GM18951 (cell line): ENCODE measurements around the gene TAX1BP3.

Experiments used
- POLR2A ChIP-seq: IDR thresholded peaks from 4 replicates; pipeline ENCODE4 v1.6.1; 2011; ENCODE audit warnings: mild to moderate bottlenecking; ENCODE audit not compliant: insufficient read length, insufficient read depth; ENCODE audit errors: extremely low read depth
- in situ Hi-C: fragments of 300-500 bp; cut with MboI; formaldehyde crosslinking; loops from one replicate; pipeline ENCODE4 v1.12.0; 2022; ENCODE audit warnings: low sequenced_read_pairs, mixed read lengths, inconsistent platforms; ENCODE audit not compliant: unreplicated experiment

The TAX1BP3 gene

GRCh38 chr17:3621146-3621720 lies 47.1 kb downstream of the TAX1BP3 start:
- in situ Hi-C loops, result no loop called here
- TF ChIP-seq POLR2A, result no peak

GRCh38 chr17:3615160-3615870 lies 53.1 kb downstream of the TAX1BP3 start:
- no peak for TF ChIP-seq POLR2A
- in situ Hi-C loops, result no loop called here

GRCh38 chr17:3613124-3613523 lies 55.3 kb downstream of the TAX1BP3 start:
- in situ Hi-C loops, result no loop called here
- TF ChIP-seq POLR2A, result no peak
